Keratinocyte (primary cell): ENCODE measurements around the gene GRM5. TPM values are rescaled to one million over a fixed set of nuclear protein-coding genes. Genes with fewer than 3 reads are reported as not detected.

Source experiments
- DNase-seq: peaks from one replicate; pipeline ENCODE4 v3.0.0-alpha.2; 2011; ENCODE audit warnings: low read depth, missing footprints, low spot score
- FAIRE-seq: peaks from 2 replicates; lab custom pipeline; 2011; peaks lifted over from hg19 to GRCh38; lab: Jason Lieb, UNC
- H2AFZ ChIP-seq: 2 replicates; pipeline ENCODE4 v1.6.0; 2012; ENCODE audit warnings: low read length, control low read depth, inconsistent platforms; ENCODE audit not compliant: control insufficient read depth
- H3K27ac ChIP-seq: 2 replicates; pipeline ENCODE4 v1.5.1; 2011; ENCODE audit warnings: low read length; ENCODE audit not compliant: control insufficient read depth, insufficient read depth
- H3K27me3 ChIP-seq: 3 replicates; pipeline ENCODE4 v1.6.0; 2011; ENCODE audit warnings: low read length; ENCODE audit not compliant: control insufficient read depth, insufficient read depth; ENCODE audit errors: extremely low read depth
- H3K36me3 ChIP-seq, 2 experiments: 2 replicates in 1 of 2; 3 replicates in 1 of 2; pipeline ENCODE4 v1.5.1; 2011; ENCODE audit warnings: low read length in 2 of 2, mild to moderate bottlenecking in 1 of 2; ENCODE audit not compliant: control insufficient read depth in 2 of 2, insufficient read depth in 2 of 2; ENCODE audit errors: extremely low read depth in 1 of 2
- H3K4me1 ChIP-seq: 3 replicates; pipeline ENCODE4 v1.5.1; 2011; ENCODE audit warnings: low read length; ENCODE audit not compliant: control insufficient read depth, insufficient read depth; ENCODE audit errors: extremely low read depth
- H3K4me2 ChIP-seq: 3 replicates; pipeline ENCODE4 v1.6.0; 2011; ENCODE audit warnings: low read depth, low read length; ENCODE audit not compliant: control insufficient read depth, insufficient read depth; ENCODE audit errors: extremely low read depth
- H3K4me3 ChIP-seq, 3 experiments: fragments of 200-600 bp in 1 of 3; sonication (generic) in 1 of 3; 2 replicates in 2 of 3; 3 replicates in 1 of 3; pipeline ENCODE4 v1.5.1; 2011 to 2016; ENCODE audit warnings: low read length in 3 of 3, mild to moderate bottlenecking in 3 of 3, control low read depth in 2 of 3, inconsistent platforms in 1 of 3, low read depth in 1 of 3, mixed read lengths in 1 of 3, mixed run types in 1 of 3, moderate library complexity in 1 of 3; ENCODE audit not compliant: control insufficient read depth in 2 of 3, insufficient read depth in 2 of 3; ENCODE audit errors: extremely low read depth in 1 of 3
- H3K79me2 ChIP-seq: 2 replicates; pipeline ENCODE4 v1.6.0; 2012; ENCODE audit warnings: low read length; ENCODE audit not compliant: control insufficient read depth, insufficient read depth
- H3K9ac ChIP-seq: 3 replicates; pipeline ENCODE4 v1.6.0; 2011; ENCODE audit warnings: low read length; ENCODE audit not compliant: control insufficient read depth, insufficient read depth; ENCODE audit errors: extremely low read depth
- H3K9me1 ChIP-seq: 3 replicates; pipeline ENCODE4 v1.6.0; 2011; ENCODE audit warnings: low read length; ENCODE audit not compliant: control insufficient read depth, insufficient read depth; ENCODE audit errors: extremely low read depth
- H3K9me3 ChIP-seq: 2 replicates; pipeline ENCODE4 v1.5.1; 2012; ENCODE audit warnings: low read depth, low read length; ENCODE audit not compliant: control insufficient read depth
- H4K20me1 ChIP-seq: 3 replicates; pipeline ENCODE4 v1.6.0; 2011; ENCODE audit warnings: low read length; ENCODE audit not compliant: control insufficient read depth, insufficient read depth; ENCODE audit errors: extremely low read depth
- EZH2 ChIP-seq: IDR thresholded peaks from one replicate; pipeline ENCODE4 v1.6.1; 2012; ENCODE audit warnings: inconsistent platforms, mild to moderate bottlenecking, low read length, moderate library complexity
- dilution Hi-C: fragments of 300-500 bp; cut with MboI; formaldehyde crosslinking; loops from one replicate; pipeline ENCODE4 v1.7.0; 2020; ENCODE audit warnings: low sequenced_read_pairs; ENCODE audit not compliant: extremely low pct_ligation_motif_present
- polyA plus RNA-seq, 5 experiments: library from polyadenylated mRNA; depleted of rRNA in 3 of 5; stranded (reverse) in 3 of 5; stranded (forward) in 1 of 5; unstranded in 1 of 5; fragments of >200 nt; gene quantifications; 1 replicate in 1 of 5; 2 replicates in 3 of 5; 3 replicates in 1 of 5; pipeline versions ENCODE4 v1.2.1 to v1.2.3, GENCODE V29; 2011 to 2012; ENCODE audit warnings: missing spikeins in 2 of 5, low read depth in 1 of 5, low replicate concordance in 1 of 5
- TF ChIP-seq, protein P1 (sequence below), 3 experiments: IDR thresholded peaks in 1 of 3; conservative IDR thresholded peaks in 1 of 3; optimal IDR thresholded peaks in 1 of 3; 2 replicates in 2 of 3; 3 replicates in 1 of 3; pipeline versions ENCODE3 to v1.5.1; 2011; ENCODE audit warnings: low read length in 3 of 3, mild to moderate bottlenecking in 3 of 3, moderate library complexity in 2 of 3, control low read depth in 1 of 3, inconsistent platforms in 1 of 3; ENCODE audit not compliant: insufficient read depth in 2 of 3; ENCODE audit errors: extremely low read depth in 1 of 3

The GRM5 gene
- polyA plus RNA-seq, 1 donor (not counting 4 experiments of a cell fraction or from before 2014, with no cell fraction given): not detected

DNA sequence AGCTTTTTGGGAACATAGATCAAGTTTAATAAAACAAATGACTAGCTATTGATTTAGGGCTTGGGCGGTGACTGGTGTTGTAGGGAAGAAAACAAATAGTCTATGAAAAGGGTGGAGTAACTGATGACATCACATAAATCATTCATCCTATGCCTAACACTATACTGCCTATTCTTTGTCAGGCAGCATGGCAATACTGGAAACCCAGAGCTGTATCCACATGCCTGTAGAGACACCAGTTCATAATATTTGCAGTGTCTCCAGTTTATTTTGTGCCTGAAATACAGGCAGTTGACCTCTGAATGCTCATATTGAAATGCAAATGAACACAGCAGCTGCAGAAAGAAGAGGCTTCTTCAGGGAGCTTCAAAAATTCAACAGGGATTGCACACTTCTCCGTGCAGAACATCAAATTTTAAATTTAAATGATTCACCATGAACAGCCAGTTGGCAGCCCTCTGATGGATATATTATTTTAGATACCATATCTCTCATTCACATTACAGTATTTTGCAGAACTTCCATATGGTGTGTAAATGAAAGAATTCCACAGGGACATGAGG lies 445.1 kb downstream of the GRM5 start:
- Histone ChIP-seq H3K4me2 (no peak overlapping the region), H3K9me3 (no peaks in the 10 kb centered on the region), H3K4me1 (no peaks in the 10 kb centered on the region), H3K9ac (no peak overlapping the region), H2AFZ (no peak overlapping the region), H3K9me1 (no peaks in the 10 kb centered on the region), H3K79me2 (no peaks in the 10 kb centered on the region), H3K27me3 (peaks cover 4% of the 10 kb centered on the region), H4K20me1 (no peaks in the 10 kb centered on the region), H3K36me3 (no peaks in the 10 kb centered on the region), H3K27ac (no peak overlapping the region), H3K4me3 (no peak overlapping the region)
- TF ChIP-seq, protein P1, sequence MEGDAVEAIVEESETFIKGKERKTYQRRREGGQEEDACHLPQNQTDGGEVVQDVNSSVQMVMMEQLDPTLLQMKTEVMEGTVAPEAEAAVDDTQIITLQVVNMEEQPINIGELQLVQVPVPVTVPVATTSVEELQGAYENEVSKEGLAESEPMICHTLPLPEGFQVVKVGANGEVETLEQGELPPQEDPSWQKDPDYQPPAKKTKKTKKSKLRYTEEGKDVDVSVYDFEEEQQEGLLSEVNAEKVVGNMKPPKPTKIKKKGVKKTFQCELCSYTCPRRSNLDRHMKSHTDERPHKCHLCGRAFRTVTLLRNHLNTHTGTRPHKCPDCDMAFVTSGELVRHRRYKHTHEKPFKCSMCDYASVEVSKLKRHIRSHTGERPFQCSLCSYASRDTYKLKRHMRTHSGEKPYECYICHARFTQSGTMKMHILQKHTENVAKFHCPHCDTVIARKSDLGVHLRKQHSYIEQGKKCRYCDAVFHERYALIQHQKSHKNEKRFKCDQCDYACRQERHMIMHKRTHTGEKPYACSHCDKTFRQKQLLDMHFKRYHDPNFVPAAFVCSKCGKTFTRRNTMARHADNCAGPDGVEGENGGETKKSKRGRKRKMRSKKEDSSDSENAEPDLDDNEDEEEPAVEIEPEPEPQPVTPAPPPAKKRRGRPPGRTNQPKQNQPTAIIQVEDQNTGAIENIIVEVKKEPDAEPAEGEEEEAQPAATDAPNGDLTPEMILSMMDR (optimal IDR thresholded peaks at IDR 0.05 in 1 of 3, IDR thresholded peaks at IDR 0.05 in 1 of 3, conservative IDR thresholded peaks at IDR 0.05 in 1 of 3; ENCODE audit: extremely low read depth in 1 of 3, insufficient read depth in 2 of 3, low read length in 3 of 3): no peak
- TF ChIP-seq EZH2: no peak
- FAIRE-seq (no peak), DNase-seq (no peak)
- dilution Hi-C loops: no loop called here

DNA sequence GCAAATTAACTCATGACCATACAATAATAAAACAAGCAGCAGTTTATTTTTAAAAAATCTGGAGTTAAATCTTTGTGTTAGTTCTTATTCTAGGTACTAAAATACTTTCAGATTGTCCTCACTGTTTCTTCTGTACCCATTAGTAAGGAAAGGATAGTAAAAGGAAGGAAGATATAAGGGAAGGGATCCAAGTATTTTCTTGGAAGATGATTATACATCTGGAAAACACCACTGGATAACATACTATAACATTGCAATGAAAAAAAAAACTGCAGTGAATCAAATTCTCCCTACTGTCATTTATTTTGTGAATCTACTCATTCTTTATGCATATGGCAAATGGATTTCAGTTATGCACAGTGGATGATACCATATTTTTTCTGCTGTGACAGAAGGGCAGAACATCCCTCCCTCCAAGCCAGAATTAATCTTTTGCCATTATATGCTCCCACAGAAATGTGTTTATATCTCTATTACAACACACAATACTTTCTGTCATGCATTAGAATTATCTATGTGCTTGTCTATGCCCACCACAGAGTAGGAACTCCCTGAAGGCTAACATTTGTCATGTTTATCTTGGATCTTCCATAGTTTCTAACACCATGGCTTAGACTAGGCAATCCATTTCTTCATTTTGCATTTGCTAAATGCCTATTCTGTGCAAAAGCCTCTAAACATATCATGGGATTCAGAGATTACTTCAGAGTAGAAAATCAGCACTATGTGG lies 446.0 kb downstream of the GRM5 start:
- no peak overlapping the region for H3K27ac ChIP-seq
- no peaks in the 10 kb centered on the region for H3K9me1 ChIP-seq
- no peaks in the 10 kb centered on the region for H3K79me2 ChIP-seq
- no peak overlapping the region for H2AFZ ChIP-seq
- no peaks in the 10 kb centered on the region for H3K9me3 ChIP-seq
- dilution Hi-C loops: no loop called here
- no peak for TF ChIP-seq EZH2
- TF ChIP-seq, protein P1 (optimal IDR thresholded peaks at IDR 0.05 in 1 of 3, IDR thresholded peaks at IDR 0.05 in 1 of 3, conservative IDR thresholded peaks at IDR 0.05 in 1 of 3; ENCODE audit: extremely low read depth in 1 of 3, insufficient read depth in 2 of 3, low read length in 3 of 3): no peak
- no peak overlapping the region for H3K4me3 ChIP-seq
- no peak overlapping the region for H3K4me2 ChIP-seq
- no peak overlapping the region for H3K9ac ChIP-seq
- H4K20me1 ChIP-seq: no peaks in the 10 kb centered on the region
- peaks cover 4% of the 10 kb centered on the region for H3K27me3 ChIP-seq
- no peak for DNase-seq
- H3K4me1 ChIP-seq: no peaks in the 10 kb centered on the region
- no peaks in the 10 kb centered on the region for H3K36me3 ChIP-seq
- no peak for FAIRE-seq
